ENCODE results near the gene DIRAS1. TPM values are rescaled to one million over a fixed set of nuclear protein-coding genes. Genes with fewer than 3 reads are reported as not detected.

DIRAS1 gene
- total and polyA plus RNA-seq, 2 experiments from 2014 or later, result 3.0 to 3.3 TPM

GRCh38 chr19:2751438-2751830 is 30.3 kb upstream of the DIRAS1 start:
- H3K27ac ChIP-seq, result no peak overlapping the region
- TF ChIP-seq, protein P1, sequence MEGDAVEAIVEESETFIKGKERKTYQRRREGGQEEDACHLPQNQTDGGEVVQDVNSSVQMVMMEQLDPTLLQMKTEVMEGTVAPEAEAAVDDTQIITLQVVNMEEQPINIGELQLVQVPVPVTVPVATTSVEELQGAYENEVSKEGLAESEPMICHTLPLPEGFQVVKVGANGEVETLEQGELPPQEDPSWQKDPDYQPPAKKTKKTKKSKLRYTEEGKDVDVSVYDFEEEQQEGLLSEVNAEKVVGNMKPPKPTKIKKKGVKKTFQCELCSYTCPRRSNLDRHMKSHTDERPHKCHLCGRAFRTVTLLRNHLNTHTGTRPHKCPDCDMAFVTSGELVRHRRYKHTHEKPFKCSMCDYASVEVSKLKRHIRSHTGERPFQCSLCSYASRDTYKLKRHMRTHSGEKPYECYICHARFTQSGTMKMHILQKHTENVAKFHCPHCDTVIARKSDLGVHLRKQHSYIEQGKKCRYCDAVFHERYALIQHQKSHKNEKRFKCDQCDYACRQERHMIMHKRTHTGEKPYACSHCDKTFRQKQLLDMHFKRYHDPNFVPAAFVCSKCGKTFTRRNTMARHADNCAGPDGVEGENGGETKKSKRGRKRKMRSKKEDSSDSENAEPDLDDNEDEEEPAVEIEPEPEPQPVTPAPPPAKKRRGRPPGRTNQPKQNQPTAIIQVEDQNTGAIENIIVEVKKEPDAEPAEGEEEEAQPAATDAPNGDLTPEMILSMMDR (IDR thresholded peaks at IDR 0.05; ENCODE audit: low read depth, low read length), result no peak
- H3K27me3 ChIP-seq, result peaks cover 6% of the 10 kb centered on the region
- no peak for DNase-seq (ENCODE audit: low read depth in 1 of 2, low spot score in 1 of 2)
- H3K36me3 ChIP-seq, result no peaks in the 10 kb centered on the region
- H3K4me1 ChIP-seq (ENCODE audit: low read depth), result no peaks in the 10 kb centered on the region
- no peaks in the 10 kb centered on the region for H3K9me3 ChIP-seq (ENCODE audit: low read depth)
- H3K4me3 ChIP-seq, result no peak overlapping the region

- TF ChIP-seq, protein P1 (IDR thresholded peaks at IDR 0.05; ENCODE audit: low read depth, low read length), result no peak
- Histone ChIP-seq H3K36me3 (no peaks in the 10 kb centered on the region), H3K27me3 (peaks cover 9% of the 10 kb centered on the region), H3K4me1 (ENCODE audit: low read depth) (no peaks in the 10 kb centered on the region), H3K9me3 (ENCODE audit: low read depth) (no peaks in the 10 kb centered on the region), H3K27ac (no peak overlapping the region), H3K4me3 (no peak overlapping the region)
- DNase-seq (ENCODE audit: low read depth in 1 of 2, low spot score in 1 of 2), result no peak
Measured at GRCh38 chr19:2750808-2751437, 29.8 kb upstream of the DIRAS1 start.

GRCh38 chr19:2747349-2747748 is 26.2 kb upstream of the DIRAS1 start:
- no peak for DNase-seq (ENCODE audit: low read depth in 1 of 2, low spot score in 1 of 2)
- H3K4me1 ChIP-seq (ENCODE audit: low read depth), result no peaks in the 10 kb centered on the region
- H3K36me3 ChIP-seq, result no peaks in the 10 kb centered on the region
- H3K9me3 ChIP-seq (ENCODE audit: low read depth), result no peaks in the 10 kb centered on the region
- TF ChIP-seq, protein P1 (IDR thresholded peaks at IDR 0.05; ENCODE audit: low read depth, low read length), result no peak
- no peak overlapping the region for H3K4me3 ChIP-seq
- no peak overlapping the region for H3K27ac ChIP-seq
- H3K27me3 ChIP-seq, result peaks cover 24% of the 10 kb centered on the region

GRCh38 chr19:2744113-2744512 is 22.9 kb upstream of the DIRAS1 start:
- Histone ChIP-seq H3K4me1 (ENCODE audit: low read depth) (peaks cover 4% of the 10 kb centered on the region), H3K4me3 (no peak overlapping the region), H3K9me3 (ENCODE audit: low read depth) (no peaks in the 10 kb centered on the region), H3K36me3 (no peaks in the 10 kb centered on the region), H3K27me3 (peaks cover 24% of the 10 kb centered on the region), H3K27ac (no peak overlapping the region)
- TF ChIP-seq, protein P1 (IDR thresholded peaks at IDR 0.05; ENCODE audit: low read depth, low read length), result no peak
- DNase-seq (ENCODE audit: low read depth in 1 of 2, low spot score in 1 of 2), result no peak

GRCh38 chr19:2743099-2743498 is 21.9 kb upstream of the DIRAS1 start:
- no peaks in the 10 kb centered on the region for H3K9me3 ChIP-seq (ENCODE audit: low read depth)
- H3K4me1 ChIP-seq (ENCODE audit: low read depth), result peaks cover 5% of the 10 kb centered on the region
- H3K36me3 ChIP-seq, result no peaks in the 10 kb centered on the region
- no peak overlapping the region for H3K27ac ChIP-seq
- TF ChIP-seq, protein P1 (IDR thresholded peaks at IDR 0.05; ENCODE audit: low read depth, low read length), result no peak
- no peak for DNase-seq (ENCODE audit: low read depth in 1 of 2, low spot score in 1 of 2)
- peaks cover 18% of the 10 kb centered on the region for H3K27me3 ChIP-seq
- no peak overlapping the region for H3K4me3 ChIP-seq

Data from cardiac muscle cell (in vitro differentiated cells and primary cell).